ENCODE measurements around the gene HIPK4.
"Not testable (repeated sequence)": the region's sequence is repeated elsewhere in the genome, so short reads cannot be mapped to it uniquely, and the experiment has no call there.

The HIPK4 gene, protein sequence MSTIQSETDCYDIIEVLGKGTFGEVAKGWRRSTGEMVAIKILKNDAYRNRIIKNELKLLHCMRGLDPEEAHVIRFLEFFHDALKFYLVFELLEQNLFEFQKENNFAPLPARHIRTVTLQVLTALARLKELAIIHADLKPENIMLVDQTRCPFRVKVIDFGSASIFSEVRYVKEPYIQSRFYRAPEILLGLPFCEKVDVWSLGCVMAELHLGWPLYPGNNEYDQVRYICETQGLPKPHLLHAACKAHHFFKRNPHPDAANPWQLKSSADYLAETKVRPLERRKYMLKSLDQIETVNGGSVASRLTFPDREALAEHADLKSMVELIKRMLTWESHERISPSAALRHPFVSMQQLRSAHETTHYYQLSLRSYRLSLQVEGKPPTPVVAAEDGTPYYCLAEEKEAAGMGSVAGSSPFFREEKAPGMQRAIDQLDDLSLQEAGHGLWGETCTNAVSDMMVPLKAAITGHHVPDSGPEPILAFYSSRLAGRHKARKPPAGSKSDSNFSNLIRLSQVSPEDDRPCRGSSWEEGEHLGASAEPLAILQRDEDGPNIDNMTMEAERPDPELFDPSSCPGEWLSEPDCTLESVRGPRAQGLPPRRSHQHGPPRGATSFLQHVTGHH

DNA sequence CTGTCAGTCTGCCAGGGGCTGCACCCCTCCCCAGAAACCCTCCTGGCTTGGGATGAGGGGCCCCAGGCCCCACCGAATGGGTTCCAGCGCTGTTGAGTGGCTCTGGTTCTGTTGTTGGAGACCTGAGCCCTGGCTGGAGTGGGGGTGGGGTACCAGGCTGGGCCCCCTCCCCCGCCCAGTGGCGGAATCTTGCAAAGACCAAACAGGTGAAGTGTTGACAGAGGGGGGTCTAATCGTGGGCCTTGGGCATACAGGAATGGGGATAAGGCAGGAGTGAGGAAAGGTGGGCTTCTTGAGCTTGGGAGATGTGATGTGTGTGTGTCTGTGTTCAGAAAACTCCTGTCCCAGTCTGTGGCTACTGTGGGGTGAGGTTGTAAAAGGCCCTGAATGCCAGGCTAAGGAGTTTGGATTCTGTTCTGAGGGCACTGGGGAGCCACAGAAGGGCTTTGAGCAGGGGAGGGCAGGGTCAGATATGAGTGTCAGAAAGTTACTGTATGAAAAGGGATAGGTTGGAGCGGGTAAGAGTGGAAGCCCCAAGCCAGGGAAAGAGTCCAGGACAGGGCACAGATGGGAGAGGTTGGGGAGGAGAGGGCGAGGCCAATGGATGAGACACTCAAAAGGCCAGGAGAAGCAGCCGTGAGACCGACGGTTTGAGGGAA is at the start of gene HIPK4:
Gene HIPK4 (minus strand): TSS at position 98 of the 659 bp plus-strand sequence. CDS start 279 bp downstream, outside the sequence.
- no peak for DNase-seq (ENCODE audit: low read depth)

- no peak for DNase-seq (ENCODE audit: low read depth)
Observed at GRCh38 chr19:40438284-40438683, 48.3 kb upstream of the HIPK4 start.

DNA sequence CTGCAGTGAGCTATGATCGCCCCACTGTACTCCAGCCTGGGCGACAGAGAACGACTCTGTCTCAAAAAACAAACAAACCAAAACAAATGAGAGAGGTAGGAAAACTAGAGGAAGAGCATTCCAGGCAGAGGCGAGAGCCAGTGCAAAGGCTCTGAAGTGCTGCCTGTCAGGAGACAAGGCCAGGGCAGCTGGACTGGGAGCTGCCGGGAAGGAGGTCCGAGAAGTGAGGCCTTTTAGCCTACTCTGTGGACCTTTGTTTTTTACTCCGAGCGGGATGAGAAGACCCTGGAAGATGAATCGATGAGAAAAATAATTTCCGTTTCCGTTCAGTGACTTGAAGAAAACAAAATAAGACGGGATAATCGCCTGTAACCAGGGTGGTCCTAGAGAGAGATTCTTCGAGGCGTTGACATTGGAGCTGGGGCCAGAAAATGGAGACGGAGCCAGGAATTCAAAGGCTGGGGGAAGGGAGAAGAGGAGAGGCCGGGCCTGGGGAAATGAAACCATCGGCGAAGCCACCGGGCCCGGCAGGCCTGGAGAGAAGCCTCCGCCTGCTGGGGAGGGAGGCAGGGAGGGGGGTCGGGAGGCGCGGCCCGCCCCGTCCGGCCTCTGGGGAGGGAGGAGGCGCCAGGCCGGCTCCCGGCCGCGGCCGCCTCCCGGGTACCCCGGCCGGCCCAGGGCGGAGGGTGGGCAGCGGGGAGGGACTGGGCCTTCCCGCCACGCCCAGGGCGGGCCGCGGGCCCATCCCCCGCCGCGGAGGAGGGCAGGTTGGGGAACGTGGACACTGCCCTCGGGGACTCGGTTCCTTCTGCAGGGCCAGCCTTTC is 43.6 kb upstream of the HIPK4 start:
- DNase-seq (ENCODE audit: low read depth): peak; percentile 45

- DNase-seq (ENCODE audit: low read depth): not testable (repeated sequence)
Observed at GRCh38 chr19:40432760-40433159, 42.8 kb upstream of the HIPK4 start.

GRCh38 chr19:40431698-40432097 is 41.7 kb upstream of the HIPK4 start:
- DNase-seq (ENCODE audit: low read depth): no peak

DNA sequence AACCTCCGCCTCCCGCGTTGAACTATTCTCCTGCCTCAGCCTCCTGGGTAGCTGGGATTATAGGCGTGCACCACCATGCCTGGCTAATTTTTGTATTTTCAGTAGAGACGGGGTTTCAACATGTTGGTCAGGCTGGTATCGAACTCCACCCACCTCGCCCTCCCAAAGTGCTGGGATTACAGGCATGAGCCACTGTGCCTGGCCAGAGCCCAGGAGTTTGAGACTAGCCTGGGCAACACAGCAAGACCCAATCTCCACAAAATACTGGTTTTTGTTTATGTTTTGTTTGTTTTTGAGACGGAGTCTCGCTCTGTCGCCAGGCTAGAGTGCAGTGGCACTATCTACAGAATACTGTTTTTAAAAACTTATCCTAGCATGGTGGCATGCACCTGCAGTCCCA is 40.3 kb upstream of the HIPK4 start:
- DNase-seq (ENCODE audit: low read depth): not testable (repeated sequence)

GRCh38 chr19:40428197-40428596 is 38.2 kb upstream of the HIPK4 start:
- DNase-seq (ENCODE audit: low read depth): not testable (repeated sequence)

DNA sequence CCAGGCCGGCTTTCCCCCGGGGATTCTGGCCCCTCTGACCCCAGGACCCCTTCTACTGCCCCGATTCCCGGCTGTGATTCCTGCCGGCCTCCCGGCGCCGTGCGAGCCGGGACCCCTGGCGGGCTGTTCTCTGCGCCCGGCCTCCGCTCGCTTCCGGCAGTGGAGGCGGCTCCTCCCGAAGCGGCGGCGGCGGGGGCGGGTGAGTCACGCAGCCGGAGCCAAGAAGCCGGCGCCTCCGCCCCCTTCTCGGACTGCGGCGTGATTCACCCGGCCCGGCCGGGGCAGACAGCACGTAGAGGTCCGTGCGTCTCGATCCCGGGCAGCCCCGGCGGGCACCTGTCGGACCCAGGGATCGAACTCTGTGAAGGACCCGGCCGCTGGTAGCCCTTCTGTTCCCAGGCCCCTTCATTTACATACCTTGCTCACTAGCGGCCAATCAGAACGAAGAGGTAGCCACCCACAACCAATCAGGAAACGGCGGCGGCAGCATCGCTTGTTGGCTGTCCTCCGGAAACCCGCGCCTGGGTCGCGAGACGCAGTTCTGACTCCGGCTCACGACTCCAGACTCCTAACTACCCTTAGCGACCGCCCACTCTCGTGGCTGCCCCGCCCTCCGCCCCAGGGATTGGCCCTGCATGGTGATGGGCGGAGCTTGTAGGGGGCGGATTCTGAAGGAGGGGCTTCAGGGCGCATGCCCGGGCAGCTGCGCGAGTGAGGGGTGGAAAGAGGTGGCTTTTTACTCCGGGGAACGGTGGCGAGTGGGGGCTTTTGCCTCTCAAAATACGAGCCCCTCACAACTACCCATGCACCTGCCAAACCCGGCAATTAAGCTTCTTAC is 35.7 kb upstream of the HIPK4 start, which contains the start of gene SERTAD1:
Gene SERTAD1 (minus strand): TSS at position 543 of the 838 bp plus-strand sequence. CDS start 2,446 bp downstream, outside the sequence.
- DNase-seq (ENCODE audit: low read depth): peak; percentile 100

GRCh38 chr19:40424637-40425449 is 34.9 kb upstream of the HIPK4 start:
- DNase-seq (ENCODE audit: low read depth): no peak

DNA sequence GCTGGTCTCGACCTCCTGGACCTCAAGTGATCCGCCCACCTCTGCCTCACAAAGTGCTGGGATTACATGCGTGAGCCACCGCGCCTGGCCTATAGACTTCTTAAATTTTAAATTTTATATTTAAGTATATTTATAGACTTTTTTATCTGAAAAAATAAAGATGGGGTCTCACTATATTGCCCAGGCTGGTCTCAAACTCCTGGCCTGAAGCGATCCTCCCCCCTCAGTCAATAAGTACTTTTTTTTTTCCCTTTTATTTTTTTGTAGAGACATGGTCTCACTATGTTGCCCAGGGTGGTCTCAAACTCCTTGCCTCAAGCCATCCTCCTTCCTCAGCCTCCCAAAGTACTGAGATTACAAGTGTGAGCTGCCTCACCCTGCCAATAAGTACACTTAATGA is 34.0 kb upstream of the HIPK4 start:
- no peak for DNase-seq (ENCODE audit: low read depth)

- no peak for DNase-seq (ENCODE audit: low read depth)
Observed at GRCh38 chr19:40422748-40423566, 33.0 kb upstream of the HIPK4 start.

GRCh38 chr19:40421993-40422747 is 32.2 kb upstream of the HIPK4 start:
- no peak for DNase-seq (ENCODE audit: low read depth)

DNA sequence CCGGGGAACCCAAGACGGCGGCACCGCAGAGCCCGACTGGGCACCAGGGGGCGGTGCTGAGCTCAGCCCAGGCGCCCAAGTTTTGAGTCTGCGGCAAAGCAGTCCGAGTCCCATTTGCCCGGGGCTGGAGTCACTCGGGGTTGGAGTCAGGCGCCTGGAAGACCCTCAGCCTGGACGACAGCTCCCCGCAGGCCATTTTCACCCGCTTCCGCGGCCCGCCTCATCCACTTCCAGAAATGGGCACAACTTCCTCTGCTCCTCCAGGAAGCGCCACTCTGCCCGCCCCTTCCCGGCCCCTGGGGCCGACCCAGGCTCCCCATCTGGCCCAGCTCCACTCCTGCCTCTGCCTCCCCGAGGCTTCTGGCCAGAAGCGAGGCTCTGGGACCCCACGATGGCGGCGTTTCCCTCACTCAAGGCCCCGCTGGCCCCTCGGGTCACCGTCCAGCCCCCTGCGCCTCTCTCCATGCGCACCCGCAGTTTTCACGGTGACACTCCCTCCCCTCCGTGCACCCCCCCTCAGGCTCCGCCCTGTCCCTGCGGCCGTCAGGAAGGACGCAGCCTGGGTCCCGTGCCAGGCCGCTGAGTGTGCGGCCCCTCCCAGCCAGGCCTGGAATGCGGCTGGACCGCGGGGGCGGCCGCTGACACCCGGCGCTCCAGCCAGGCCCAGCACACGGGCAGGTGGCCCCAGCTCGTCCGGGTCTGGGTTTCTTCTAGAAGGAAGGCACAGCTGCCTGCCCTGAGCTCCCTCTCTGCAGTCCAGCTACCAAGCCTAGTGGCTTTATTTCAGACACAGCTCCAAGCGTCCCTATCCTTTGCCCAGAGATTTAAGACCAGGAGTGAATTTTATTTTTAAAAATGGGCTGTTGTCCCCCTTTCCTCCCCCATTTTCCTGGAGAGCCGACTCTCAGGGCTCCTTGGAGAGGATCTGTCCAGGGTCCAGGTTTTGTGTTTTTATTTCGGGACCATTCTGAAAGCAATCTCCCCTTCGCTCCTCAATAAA is 31.1 kb upstream of the HIPK4 start:
- DNase-seq (ENCODE audit: low read depth): peak; percentile 70

DNA sequence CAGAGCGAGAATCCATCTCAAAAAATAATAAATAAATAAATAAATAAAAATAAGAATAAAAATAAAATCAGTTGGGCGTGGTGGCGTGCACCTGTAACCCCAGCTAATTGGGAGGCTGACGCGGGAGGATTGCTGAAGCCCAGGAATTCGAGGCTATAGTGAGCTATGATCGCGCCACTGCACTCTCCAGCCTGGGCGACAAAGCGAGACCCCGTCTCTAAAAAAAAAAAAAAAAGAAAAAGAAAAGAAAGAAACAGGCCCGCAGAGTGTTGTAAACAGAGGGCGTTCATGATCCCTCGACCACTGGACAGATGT is 30.4 kb upstream of the HIPK4 start:
- DNase-seq (ENCODE audit: low read depth): no peak

GRCh38 chr19:40419780-40420179 is 29.8 kb upstream of the HIPK4 start:
- DNase-seq (ENCODE audit: low read depth): no peak

DNA sequence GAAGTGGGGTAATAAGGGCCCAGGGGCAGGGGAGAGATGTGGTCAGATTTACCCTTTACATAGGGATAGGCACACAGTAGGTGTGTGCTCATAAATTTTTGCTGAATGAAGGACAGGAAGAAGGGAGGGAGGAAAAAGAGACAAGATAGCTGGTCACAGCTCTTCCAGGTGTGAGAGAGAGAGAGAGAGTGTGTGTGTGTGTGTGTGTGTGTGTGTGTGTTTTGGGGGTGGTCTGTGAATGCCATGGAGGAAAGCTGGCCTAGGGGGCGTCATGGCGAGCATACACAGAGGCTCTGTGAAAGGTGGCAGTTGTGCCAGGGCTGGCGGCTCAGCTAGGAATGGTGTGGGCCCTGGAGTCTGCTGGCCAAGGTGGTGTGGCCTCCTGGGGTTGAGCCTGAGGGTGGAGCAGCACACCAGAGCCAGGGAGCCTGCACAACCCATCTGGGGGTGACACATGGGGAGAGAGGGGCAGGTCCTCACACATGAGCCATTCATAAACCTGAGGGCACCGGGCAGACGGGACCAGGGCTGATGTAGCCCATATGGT is 29.2 kb upstream of the HIPK4 start:
- no peak for DNase-seq (ENCODE audit: low read depth)

DNA sequence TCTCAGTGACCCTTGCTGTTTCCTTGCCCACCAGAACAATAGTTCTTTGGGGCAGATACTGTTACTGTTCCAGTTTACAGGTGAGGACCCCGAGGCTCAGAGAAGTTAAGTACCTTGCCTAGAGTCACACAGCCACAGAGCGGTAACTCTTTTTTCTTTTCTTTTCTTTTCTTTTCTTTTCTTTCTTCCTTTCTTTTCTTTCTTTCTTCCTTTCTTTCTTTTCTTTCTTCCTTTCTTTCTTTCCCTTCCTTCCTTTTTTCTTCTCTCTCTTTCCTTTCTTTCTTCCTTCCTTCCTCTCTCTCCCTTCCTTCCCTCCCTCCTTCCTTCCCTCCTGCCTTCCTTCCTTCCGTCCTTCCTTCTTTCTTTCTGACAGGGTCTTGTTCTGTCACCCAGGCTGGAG is 28.1 kb upstream of the HIPK4 start:
- DNase-seq (ENCODE audit: low read depth): no peak
